ENCODE data around the gene LRIT2.

- no peak for TF ChIP-seq CTCF (IDR thresholded peaks at IDR 0.05; ENCODE audit: poor library complexity)
- TF ChIP-seq EZH2phosphoT487 (IDR thresholded peaks at IDR 0.05; ENCODE audit: low read depth, severe bottlenecking, unreplicated experiment) = no peak
Observed at GRCh38 chr10:84247496-84247895, 22.2 kb upstream of the LRIT2 start.
